Measurements from ENCODE around the gene PDE3B. TPM values are rescaled to one million over a fixed set of nuclear protein-coding genes. Genes with fewer than 3 reads are reported as not detected.

PDE3B gene
- total RNA-seq, 1 experiment from 2014 or later: 0.96 TPM

GRCh38 chr11:14884667-14885273 is 241.2 kb downstream of the PDE3B start:
- no peak for DNase-seq (ENCODE audit: low spot score)

GRCh38 chr11:14886513-14886912 is 242.9 kb downstream of the PDE3B start:
- DNase-seq (ENCODE audit: low spot score): no peak

- no peak for DNase-seq (ENCODE audit: low spot score)
These were observed 247.8 kb downstream of the PDE3B start for GRCh38 chr11:14891143-14892035.

GRCh38 chr11:14892036-14892556 is 248.5 kb downstream of the PDE3B start, which contains the start of gene CYP2R1:
Gene CYP2R1, minus strand, starts transcription at chr11:14892231. Its CDS starts 26 bp downstream, at chr11:14892205.
- DNase-seq (ENCODE audit: low spot score): peak; percentile 13

GRCh38 chr11:14892577-14892976 is 249.0 kb downstream of the PDE3B start:
- DNase-seq (ENCODE audit: low spot score): no peak

GRCh38 chr11:14894657-14895598 is 251.3 kb downstream of the PDE3B start:
- no peak for DNase-seq (ENCODE audit: low spot score)

- no peak for DNase-seq (ENCODE audit: low spot score)
These were observed 254.8 kb downstream of the PDE3B start for GRCh38 chr11:14898355-14898754.

- DNase-seq (ENCODE audit: low spot score): no peak
These were observed 255.3 kb downstream of the PDE3B start for GRCh38 chr11:14898906-14899305.

GRCh38 chr11:14902650-14903350 is 259.2 kb downstream of the PDE3B start:
- DNase-seq (ENCODE audit: low spot score): no peak

GRCh38 chr11:14904745-14905103 is 261.1 kb downstream of the PDE3B start:
- no peak for DNase-seq (ENCODE audit: low spot score)

GRCh38 chr11:14905104-14906033 is 261.8 kb downstream of the PDE3B start:
- no peak for DNase-seq (ENCODE audit: low spot score)

- no peak for DNase-seq (ENCODE audit: low spot score)
These were observed 263.0 kb downstream of the PDE3B start for GRCh38 chr11:14906578-14906977.

- no peak for DNase-seq (ENCODE audit: low spot score)
These were observed 263.4 kb downstream of the PDE3B start for GRCh38 chr11:14906993-14907392.

GRCh38 chr11:14907411-14908213 is 264.0 kb downstream of the PDE3B start:
- no peak for DNase-seq (ENCODE audit: low spot score)

- peak; percentile 12 for DNase-seq (ENCODE audit: low spot score)
These were observed 264.7 kb downstream of the PDE3B start for GRCh38 chr11:14908214-14908880.

GRCh38 chr11:14914536-14914935 is 270.9 kb downstream of the PDE3B start:
- no peak for DNase-seq (ENCODE audit: low spot score)

- DNase-seq (ENCODE audit: low spot score): no peak
These were observed 272.8 kb downstream of the PDE3B start for GRCh38 chr11:14916403-14916802.

Data from A172 (cell line).